HG03521 (cell line): ENCODE measurements around the gene TAGLN.
"Not testable (repeated sequence)": the region's sequence is repeated elsewhere in the genome, so short reads cannot be mapped to it uniquely, and the experiment has no call there.

Experiments used
- ATAC-seq: cut with Tn5 transposase; IDR thresholded peaks from one replicate; pipeline ENCODE4 v1.9.1; 2021; ENCODE audit warnings: mild to moderate bottlenecking, moderate library complexity; ENCODE audit not compliant: unreplicated experiment

Gene TAGLN

DNA sequence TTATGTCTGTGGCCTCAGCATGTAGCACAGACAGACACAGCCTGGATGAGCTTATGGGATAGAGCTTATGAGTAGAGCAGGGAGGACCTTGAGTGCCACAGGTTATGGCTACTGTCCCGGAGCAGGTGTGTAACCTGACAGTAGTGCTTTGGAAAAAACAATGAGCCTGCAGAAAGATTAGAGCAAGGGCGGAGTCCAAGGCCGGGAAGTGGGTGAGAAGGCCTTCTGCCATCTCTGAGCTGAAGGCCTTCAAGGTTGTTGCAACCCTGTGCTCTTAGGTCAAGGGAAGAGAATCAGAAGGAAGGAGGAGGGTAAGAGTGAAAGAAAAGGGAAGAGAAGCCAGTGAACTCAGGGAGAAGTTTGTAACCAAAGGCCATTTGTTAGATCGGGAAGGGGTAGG, 3.9 kb upstream of the TAGLN start:
- ATAC-seq, result no peak

DNA sequence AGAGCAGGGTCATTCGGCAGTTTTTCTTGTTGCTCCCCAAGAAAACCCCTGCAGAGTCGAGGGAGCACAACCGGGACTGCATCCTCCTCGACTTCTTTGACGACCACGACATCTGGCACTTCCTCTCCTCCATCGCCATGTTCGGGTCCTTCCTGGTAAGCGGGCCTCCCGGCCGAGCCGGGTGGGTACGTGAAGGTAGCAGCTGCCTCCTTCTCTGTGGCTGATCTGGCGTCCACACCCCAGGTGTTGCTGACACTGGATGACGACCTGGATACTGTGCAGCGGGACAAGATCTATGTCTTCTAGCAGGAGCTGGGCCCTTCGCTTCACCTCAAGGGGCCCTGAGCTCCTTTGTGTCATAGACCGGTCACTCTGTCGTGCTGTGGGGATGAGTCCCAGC, 3.4 kb upstream of the TAGLN start:
- ATAC-seq, result no peak

DNA sequence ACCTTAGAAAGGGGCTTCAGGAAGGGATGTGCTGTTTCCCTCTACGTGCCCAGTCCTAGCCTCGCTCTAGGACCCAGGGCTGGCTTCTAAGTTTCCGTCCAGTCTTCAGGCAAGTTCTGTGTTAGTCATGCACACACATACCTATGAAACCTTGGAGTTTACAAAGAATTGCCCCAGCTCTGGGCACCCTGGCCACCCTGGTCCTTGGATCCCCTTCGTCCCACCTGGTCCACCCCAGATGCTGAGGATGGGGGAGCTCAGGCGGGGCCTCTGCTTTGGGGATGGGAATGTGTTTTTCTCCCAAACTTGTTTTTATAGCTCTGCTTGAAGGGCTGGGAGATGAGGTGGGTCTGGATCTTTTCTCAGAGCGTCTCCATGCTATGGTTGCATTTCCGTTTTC, 2.2 kb upstream of the TAGLN start:
- no peak for ATAC-seq

DNA sequence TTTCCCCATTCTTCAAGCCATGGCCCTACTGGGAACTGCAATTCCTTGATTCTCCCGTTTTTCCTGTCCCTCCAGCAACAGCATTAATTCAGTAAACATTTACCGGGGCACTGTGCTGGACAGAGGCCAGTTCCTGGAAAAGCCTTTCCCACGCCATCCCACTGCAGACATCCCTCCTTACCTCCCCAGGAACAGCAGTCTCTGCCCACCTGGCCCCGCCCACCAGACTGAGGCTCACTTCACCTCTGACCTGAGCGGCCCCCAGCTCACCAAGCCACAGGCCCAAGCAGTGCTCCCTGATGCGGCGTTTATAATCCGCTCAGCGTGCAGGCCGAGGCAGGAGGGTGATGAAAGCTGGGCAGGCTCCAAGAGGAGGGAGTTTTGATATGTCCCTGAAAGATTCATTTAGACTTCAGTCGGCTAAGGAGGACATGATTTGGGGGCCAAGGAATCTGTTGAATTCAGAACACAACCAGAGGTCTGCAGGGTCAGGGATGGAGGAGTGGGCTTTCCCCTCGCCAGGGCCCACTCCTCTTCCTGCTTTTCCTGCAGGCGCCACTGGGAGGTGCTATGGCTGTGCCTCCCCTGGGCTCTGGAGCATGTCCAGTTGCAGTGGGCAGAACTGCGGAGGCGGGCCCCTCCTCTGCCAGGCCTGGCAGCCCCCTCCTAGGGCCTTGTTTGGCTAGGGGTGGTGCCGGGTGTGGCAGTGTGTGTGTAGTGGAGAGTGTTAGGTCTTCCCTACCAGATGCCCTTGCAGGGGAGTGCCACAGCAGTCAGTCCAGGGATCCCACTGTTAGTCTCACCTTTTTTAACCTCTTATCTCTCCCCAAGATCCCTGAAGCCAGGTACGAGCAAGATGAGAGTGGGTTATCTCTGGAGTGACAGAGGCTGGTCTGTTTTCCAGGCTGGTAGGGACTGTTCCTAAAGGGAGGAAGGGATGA, 1.4 kb upstream of the TAGLN start:
- no peak for ATAC-seq

DNA sequence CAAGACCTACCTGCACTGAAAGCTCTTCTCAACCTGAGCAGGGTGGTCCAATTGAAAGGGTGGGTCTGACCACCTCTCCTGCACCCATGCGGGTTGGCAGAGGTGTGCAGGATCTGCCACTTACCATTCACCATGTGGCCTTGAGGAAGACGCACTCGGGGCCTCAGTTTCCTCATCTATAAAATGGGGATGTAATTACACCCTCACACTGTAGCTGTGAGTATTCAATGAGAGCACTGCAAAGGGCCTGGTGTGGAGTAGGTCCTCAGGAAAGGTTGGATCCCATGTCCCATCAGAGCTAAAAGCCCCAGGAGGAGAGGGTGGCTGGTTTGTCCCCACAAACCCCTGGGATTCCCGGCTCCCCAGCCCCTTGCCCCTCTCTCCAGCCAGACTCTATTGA, 557 bp upstream of the TAGLN start:
- no peak for ATAC-seq

DNA sequence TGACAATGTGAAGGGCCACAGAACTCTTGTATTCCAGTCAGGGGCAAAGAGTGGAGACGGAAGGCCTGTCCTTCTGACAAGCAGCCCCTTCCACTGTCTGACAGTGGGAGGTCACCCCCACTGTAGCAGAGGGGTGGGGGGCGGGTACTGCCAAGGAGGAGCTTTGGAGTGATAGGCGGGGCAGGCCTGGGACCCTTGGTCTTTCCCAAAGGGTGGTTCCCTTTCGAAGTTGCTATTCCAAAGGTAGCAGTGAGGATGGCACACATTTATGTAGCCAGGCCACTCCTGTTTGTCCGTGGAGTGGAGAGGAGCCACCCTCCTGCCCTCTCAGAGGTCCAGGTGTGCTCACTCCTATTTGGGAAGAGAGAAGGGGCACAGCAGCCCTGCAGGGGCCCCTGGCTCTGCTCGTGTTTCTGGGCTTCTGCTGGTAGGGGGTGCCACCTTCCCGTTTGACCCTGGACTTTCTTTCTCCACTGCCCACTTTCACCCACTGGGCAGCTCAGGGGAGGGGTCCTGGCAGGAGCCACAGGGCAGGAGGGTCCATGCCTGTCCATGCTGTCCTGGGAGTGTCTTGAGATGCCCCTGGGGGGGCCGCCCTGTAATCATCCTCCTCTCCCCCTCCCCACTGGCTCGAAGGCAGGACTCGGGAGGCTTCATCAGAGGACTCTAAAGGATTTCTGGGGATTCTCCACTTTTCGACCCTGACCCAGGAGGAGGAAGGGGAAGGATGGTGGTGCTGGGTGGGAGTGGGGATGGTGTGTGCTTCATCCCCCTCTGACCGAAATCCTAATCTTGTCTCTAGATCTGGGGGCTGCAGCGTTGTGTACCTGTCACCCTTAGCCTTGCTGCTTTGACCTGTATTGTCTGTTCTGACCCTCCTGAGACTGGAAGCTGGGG, 994 bp downstream of the TAGLN start:
- no peak for ATAC-seq

DNA sequence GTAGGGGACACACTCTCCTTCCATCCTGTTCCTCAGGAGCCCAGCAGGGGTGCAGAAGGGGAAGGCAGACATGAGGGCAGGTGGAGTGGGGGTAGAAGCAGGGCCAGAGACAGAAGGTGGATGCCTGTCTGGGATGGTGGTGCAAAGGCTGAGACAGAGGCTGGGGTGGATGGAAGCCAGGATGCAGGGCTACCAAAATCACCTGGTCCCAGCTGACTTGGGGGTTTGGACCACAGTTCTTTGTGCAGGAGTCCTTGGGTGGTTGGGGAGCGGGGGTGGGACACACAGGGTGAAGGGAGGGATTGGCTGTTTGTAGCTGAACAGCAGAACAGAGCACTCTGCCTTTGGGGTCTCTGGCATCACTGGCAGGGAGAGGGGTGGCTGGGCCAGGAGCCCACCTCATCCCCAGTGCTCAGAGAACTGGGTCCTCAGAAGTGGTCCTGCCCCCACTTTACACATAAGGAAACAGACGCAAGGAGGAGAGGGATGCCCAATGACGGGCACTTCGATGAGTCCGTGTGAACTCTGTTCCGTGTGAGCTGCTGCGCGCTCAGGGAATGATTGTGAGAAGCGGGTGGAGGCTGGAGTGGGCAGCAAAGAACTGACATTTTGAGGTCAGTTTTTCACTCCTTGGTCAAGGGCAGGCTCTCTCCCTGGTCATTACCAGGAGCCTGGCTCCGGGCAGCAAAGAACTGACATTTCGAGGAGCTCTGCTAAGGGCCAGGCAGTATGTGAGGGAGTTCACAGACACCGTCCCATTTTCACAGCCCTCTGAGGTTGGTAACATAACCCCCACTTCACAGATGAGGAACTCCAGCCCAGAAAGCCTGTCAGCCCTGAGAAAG, 1.9 kb downstream of the TAGLN start:
- no peak for ATAC-seq

DNA sequence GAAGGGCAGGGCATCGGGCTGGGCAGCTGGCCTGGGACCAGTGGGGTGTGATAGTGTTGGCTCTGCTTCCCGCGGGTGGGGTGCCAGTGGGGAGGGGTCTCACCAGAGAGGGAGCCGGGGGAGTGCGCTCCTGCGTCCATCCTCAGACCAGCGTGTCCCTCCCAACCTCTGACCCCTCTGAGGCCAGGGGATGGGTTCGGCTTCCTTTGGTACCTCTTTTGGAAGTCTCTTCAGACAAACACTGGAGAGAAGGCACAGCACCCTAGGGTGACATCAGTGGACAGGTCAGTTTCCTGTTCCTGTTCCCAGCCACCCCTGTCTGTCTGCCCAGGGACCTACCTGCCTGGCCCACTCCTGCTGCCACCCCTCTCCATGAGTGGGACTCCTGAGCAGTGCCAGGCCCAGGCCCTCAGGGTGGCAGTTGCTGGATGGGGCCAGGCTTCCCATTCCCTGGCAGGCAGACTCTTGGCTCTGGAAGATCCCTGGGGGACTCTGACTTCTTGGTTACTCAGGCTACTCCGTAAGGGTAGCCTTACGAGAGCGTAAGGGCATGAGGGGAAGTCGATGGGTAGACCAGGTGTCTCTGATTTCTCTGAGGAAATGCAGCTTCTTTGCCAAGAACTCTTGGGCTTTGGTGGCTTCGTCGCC, 2.6 kb downstream of the TAGLN start:
- no peak for ATAC-seq

DNA sequence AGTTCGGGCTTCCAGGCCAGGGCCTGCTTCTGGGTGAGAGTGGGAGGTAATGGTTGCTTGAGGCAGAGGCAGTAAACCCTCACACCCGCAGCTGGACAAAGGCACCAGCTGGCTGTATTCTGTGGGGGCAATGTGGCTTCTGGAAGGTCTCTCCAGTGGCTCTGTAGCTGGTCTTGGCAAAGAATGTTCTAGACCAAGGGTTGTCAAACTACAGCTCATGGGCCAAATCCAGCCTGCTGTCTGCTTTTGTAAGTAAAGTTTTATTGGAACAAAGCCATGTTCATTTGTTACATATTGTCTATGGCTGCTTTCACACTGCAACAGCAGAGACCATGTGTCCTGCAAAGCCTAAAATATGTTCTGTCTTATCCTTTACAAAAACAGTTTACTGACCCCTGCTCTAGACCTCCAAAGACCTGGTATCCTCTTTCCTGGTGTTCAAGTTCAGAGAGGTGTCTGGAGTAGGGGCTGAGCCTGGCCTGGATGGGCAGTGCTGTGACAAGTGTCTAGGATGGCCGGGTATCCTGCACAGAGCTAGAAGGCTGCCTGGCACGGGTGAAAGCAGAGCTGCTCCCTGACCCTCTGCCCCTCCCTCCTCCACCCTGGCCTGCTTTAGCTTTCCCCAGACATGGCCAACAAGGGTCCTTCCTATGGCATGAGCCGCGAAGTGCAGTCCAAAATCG, 3.4 kb downstream of the TAGLN start:
- no peak for ATAC-seq

DNA sequence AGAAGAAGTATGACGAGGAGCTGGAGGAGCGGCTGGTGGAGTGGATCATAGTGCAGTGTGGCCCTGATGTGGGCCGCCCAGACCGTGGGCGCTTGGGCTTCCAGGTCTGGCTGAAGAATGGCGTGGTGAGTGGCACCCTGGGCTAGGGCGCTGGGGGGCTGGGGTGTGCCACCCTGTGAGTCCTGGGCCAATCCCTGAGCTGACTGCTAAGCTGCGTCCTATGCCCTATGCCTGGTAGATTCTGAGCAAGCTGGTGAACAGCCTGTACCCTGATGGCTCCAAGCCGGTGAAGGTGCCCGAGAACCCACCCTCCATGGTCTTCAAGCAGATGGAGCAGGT, 3.9 kb downstream of the TAGLN start:
- no peak for ATAC-seq

DNA sequence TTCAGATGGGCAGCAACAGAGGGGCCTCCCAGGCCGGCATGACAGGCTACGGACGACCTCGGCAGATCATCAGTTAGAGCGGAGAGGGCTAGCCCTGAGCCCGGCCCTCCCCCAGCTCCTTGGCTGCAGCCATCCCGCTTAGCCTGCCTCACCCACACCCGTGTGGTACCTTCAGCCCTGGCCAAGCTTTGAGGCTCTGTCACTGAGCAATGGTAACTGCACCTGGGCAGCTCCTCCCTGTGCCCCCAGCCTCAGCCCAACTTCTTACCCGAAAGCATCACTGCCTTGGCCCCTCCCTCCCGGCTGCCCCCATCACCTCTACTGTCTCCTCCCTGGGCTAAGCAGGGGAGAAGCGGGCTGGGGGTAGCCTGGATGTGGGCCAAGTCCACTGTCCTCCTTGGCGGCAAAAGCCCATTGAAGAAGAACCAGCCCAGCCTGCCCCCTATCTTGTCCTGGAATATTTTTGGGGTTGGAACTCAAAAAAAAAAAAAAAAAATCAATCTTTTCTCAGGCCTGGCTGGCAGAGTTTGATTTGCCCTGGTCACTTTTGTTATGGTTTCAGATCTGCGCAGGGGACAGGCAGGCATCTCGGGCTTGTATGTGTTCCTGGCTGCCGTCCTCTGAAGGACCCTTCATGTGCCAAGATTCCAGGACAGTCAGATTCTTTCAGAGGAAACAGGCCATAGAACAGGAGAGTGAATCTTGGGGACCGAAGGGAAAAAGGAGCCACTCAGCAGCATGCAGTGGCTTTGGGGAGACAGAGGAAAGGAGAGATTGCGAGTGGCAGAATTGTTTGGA, 5.3 kb downstream of the TAGLN start:
- no peak for ATAC-seq

DNA sequence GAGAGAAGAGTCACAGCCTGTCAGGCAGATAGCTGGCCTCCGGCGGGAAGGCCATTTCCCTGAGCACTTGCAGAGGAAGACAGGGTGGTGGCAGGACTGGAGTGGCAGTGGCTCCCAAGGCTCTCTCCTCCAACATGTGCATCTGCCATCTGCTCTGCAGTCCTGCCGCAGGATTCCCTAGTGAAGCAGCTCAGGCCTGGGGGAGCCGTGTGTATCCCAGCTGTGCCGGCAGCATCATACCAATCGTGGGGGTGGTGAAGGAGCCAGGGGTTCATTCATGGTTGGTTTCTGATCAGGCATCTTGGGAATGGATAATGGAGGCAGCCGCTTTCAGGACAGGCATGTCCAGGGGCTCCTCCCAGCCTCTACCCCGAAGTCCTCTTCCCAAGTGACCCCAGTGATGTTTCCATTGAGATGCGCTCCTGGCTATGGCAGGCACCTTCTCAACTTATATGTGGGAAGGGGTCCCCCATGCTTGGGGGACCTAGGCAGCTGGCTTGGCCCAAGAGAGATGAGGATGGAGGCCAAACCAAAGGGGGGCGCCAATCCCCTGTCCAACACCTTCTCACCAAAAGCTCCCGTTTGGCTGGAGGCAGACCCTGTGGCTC, 6.1 kb downstream of the TAGLN start:
- ATAC-seq, result no peak

DNA sequence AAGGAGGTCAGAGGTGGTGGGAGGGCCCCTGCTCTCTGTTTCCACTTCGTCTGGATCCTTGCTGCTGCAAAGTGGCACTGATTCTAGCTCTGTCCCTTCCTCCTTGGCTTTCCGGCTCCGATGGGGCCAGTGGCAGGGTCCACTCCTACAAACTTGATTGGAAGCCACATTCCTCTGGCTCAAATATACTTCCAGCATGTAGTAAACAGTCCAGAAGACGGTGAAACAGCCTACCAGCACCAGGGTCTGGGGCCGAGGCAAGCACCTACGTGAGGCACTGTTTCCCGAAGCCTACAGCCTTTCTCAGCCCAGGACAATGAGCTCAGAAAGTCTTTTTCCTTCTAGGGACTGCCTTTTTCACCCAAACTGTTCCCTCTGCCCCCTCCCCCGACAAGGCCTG, 6.9 kb downstream of the TAGLN start:
- not testable (repeated sequence) for ATAC-seq

DNA sequence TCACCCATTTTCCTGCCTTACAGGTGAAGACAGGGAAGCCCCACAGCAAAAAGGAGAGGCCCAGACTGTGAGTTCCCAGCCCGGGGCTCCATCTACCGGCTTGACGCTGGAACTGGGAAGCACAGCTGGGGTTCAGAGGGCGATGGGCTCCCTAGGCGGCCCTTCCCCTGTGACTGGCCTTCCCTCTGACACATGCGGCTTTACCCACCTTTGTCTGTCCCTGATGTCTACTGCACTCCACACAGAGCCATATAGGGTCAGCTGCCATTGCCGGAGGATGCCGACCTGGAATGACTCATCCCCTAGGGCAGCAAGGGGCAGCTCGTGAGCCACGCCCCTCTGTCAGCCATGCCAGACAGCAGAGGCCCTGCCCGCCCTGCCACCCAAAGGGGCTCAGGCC, 7.7 kb downstream of the TAGLN start:
- not testable (repeated sequence) for ATAC-seq

DNA sequence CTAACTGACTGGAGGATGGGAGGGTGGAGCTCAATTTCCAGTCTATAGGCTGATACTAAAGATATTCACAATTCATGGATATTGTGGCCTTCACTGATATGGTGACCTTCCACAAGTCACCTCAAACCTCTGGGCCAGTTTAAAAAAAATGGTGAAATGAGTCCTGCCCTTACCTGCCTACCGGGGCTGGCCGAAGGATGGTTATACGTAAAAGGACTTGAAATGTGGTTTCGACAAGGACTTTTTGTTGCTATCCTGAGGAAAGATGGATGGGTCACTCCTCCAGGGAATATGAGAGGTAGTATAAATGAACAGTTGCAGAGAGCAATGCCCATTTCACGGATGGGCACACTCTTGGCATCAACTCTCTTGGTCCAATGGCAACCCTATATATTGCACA, 8.3 kb downstream of the TAGLN start:
- ATAC-seq, result not testable (repeated sequence)

DNA sequence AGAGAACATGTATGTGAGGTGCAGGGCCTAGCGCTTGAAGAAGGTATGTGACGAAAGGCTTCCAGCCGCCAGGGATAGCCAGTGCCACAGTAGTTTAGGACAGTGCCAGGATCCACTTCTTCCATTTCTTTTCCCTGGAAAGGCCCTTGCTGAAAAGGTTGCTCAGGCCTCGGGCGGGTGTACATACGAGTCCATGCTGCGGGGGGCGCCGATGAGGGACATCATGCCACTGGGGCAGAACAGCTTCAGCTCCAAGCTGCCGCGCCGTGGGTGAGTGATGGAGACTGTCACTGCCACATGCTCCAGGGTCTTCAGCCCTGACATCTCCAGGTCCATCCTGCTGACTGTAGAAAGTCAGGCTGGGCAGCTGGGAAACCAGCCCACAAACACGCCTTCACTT, 9.5 kb downstream of the TAGLN start:
- not testable (repeated sequence) for ATAC-seq

DNA sequence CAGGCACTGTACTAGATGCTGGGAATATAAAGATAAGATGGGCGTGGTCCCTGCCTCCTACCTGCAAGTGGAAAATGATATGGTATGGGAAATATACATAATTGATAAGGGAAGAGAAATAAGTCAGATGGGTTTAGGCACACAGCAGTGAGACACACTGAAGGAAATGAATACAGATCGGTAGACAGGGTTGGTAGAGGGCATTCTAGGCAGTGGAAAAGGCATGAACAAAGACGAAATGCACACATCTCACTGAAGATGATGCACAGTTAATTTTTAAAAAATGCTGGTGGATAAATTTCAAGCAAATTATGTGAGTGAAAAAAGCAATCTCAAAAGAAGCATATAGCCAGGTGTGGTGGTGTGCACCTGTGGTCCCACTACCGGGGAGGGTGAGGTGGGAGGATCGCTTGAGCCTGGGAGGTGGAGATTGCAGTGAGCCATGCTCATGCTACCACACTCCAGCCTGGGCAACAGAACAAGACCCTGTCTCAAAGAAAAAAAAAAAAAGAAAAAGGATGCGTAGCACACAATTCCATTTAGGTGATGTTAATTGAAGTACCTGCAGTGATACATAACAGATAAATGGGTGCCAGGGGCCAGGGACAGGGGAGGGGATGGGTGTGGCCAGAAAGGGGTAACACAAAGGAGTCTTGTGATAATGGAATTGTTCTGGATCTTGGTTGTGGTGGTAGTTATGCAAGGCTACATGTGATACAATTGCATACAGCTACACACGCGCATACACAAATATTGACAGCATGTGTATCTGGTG, 10.4 kb downstream of the TAGLN start:
- ATAC-seq, result not testable (repeated sequence)

DNA sequence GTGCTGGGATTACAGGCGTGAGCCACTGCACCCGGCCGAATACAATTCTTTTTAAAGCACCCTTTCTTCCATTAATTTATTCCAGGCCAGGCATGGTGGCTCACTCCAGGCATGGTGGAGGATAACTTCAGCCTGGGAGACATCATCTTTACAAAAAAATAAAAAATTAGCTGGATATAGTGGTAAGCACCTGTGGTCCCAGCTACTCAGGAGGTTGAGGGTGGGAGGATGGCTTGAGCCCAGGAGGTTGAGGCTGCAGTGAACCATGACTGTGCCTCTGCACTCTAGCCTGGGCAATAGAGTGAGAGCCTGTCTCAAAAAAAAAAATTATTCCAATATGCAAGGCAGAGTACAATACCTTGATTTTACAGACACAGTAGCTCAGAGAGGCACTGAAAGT, 11.4 kb downstream of the TAGLN start:
- ATAC-seq, result no peak
